NOMO-1 treated with dmso at 0.1 percent for 144 hours (cell line): ENCODE measurements around the gene VPREB3.

Source experiments
- DNase-seq: peaks from one replicate; lab custom pipeline; 2025; ENCODE audit not compliant: unreplicated experiment; lab: John Stamatoyannopoulos, UW

The VPREB3 gene

GRCh38 chr22:23754220-23754919 lies at the start of gene VPREB3:
VPREB3 (minus strand) TSS chr22:23754425; CDS start chr22:23754363, 62 bp downstream.
- DNase-seq = no peak

GRCh38 chr22:23803001-23803819 lies 49.0 kb upstream of the VPREB3 start:
- no peak for DNase-seq

GRCh38 chr22:23801886-23802377 lies 47.7 kb upstream of the VPREB3 start:
- DNase-seq = no peak

- no peak for DNase-seq
Observed at GRCh38 chr22:23801238-23801821, 47.1 kb upstream of the VPREB3 start.

- no peak for DNase-seq
Observed at GRCh38 chr22:23800297-23801237, 46.3 kb upstream of the VPREB3 start.

- DNase-seq = no peak
Observed at GRCh38 chr22:23796461-23796860, 42.2 kb upstream of the VPREB3 start.

- DNase-seq = no peak
Observed at GRCh38 chr22:23793326-23793725, 39.1 kb upstream of the VPREB3 start.

- DNase-seq = no peak
Observed at GRCh38 chr22:23791738-23792645, 37.8 kb upstream of the VPREB3 start.

GRCh38 chr22:23790819-23791737 lies 36.9 kb upstream of the VPREB3 start:
- DNase-seq = no peak

- no peak for DNase-seq
Observed at GRCh38 chr22:23789638-23790037, 35.4 kb upstream of the VPREB3 start.

- DNase-seq = no peak
Observed at GRCh38 chr22:23789121-23789520, 34.9 kb upstream of the VPREB3 start.

GRCh38 chr22:23787910-23788309 lies 33.7 kb upstream of the VPREB3 start:
- no peak for DNase-seq

- no peak for DNase-seq
Observed at GRCh38 chr22:23787600-23787896, 33.3 kb upstream of the VPREB3 start.

- peak; percentile 71 for DNase-seq
Observed at GRCh38 chr22:23786752-23787599, 32.8 kb upstream of the VPREB3 start, which contains the start of gene SMARCB1. SMARCB1 (plus strand) TSS chr22:23786966; CDS start chr22:23787170, 204 bp downstream.

- DNase-seq = no peak
Observed at GRCh38 chr22:23786261-23786710, 32.1 kb upstream of the VPREB3 start.

- no peak for DNase-seq
Observed at GRCh38 chr22:23784215-23784732, 30.0 kb upstream of the VPREB3 start.
